K562 (cell line): ENCODE data around the gene BBLN. TPM values are rescaled to one million over a fixed set of nuclear protein-coding genes. Genes with fewer than 3 reads are reported as not detected.
A peak's percentile ranks its signal among the peaks of the same experiment; 100 is the strongest.

ENCODE experiments used
- ARID1B ChIP-seq: fragments of 450-650 bp; IDR thresholded peaks from 2 replicates; pipeline ENCODE4 v1.6.1; 2016; ENCODE audit warnings: antibody characterized with exemption, mild to moderate bottlenecking, inconsistent platforms
- BCOR ChIP-seq: fragments of 450-650 bp; IDR thresholded peaks from 2 replicates; pipeline ENCODE4 v1.6.1; 2016
- CCAR2 ChIP-seq: fragments of 200-400 bp; formaldehyde crosslinking; IDR thresholded peaks from 2 replicates; pipeline ENCODE4 v1.6.1; 2017; ENCODE audit warnings: mild to moderate bottlenecking, low read depth, low read length
- CTBP1 ChIP-seq: fragments of 450-650 bp; IDR thresholded peaks from 2 replicates; pipeline ENCODE4 v1.6.1; 2016; ENCODE audit warnings: borderline replicate concordance
- GATA2 ChIP-seq: sonication (generic); formaldehyde crosslinking; IDR thresholded peaks from 2 replicates; pipeline ENCODE4 v1.4.0; 2020; ENCODE audit warnings: mild to moderate bottlenecking, missing genetic modification reagents
- GTF2E2 ChIP-seq: fragments of 200-800 bp; sonication (Bioruptor generic); IDR thresholded peaks from 2 replicates; pipeline ENCODE4 v1.6.1; 2016; ENCODE audit warnings: missing genetic modification characterization, missing compliant biosample characterization
- HLTF ChIP-seq: fragments of 450-650 bp; IDR thresholded peaks from 2 replicates; pipeline ENCODE4 v1.6.1; 2016
- IRF2 ChIP-seq: sonication (generic); formaldehyde crosslinking; IDR thresholded peaks from 2 replicates; pipeline ENCODE4 v1.8.1; 2022; ENCODE audit warnings: mild to moderate bottlenecking, missing genetic modification reagents
- JUNB ChIP-seq: fragments of 450-650 bp; formaldehyde crosslinking; conservative IDR thresholded peaks from 2 replicates; pipeline ENCODE4 v1.4.0; 2020; ENCODE audit warnings: mild to moderate bottlenecking
- MBD2 ChIP-seq: sonication (generic); IDR thresholded peaks from 2 replicates; pipeline ENCODE4 v1.6.1; 2016; ENCODE audit warnings: low read depth, borderline replicate concordance
- MIER1 ChIP-seq: fragments of 450-650 bp; IDR thresholded peaks from 2 replicates; pipeline ENCODE4 v1.6.1; 2016; ENCODE audit warnings: antibody characterized with exemption, mild to moderate bottlenecking, low read depth
- POLR2G ChIP-seq: fragments of 200-400 bp; formaldehyde crosslinking; IDR thresholded peaks from 2 replicates; pipeline ENCODE4 v1.6.1; 2017; ENCODE audit warnings: low read depth, mild to moderate bottlenecking, antibody characterized with exemption, low read length, moderate library complexity
- PTTG1 ChIP-seq: fragments of 450-650 bp; IDR thresholded peaks from 2 replicates; pipeline ENCODE4 v1.6.1; 2016; ENCODE audit warnings: low read depth, mild to moderate bottlenecking, missing genetic modification characterization, missing compliant biosample characterization
- PURB ChIP-seq: sonication (generic); formaldehyde crosslinking; IDR thresholded peaks from 2 replicates; pipeline ENCODE4 v1.9.0; 2021; ENCODE audit warnings: low read depth, mild to moderate bottlenecking, missing genetic modification reagents
- RBBP5 ChIP-seq: fragments of 200-600 bp; sonication (generic); IDR thresholded peaks from 2 replicates; pipeline ENCODE4 v1.6.1; 2012; ENCODE audit warnings: borderline replicate concordance, mild to moderate bottlenecking, low read length, control low read depth, inconsistent platforms; ENCODE audit not compliant: insufficient read depth, poor library complexity, severe bottlenecking
- SREBF1 ChIP-seq: fragments of 150-350 bp; IDR thresholded peaks from 2 replicates; pipeline ENCODE4 v1.6.1; 2014; ENCODE audit warnings: antibody characterized with exemption, low read depth, low read length, borderline replicate concordance
- TCF3 ChIP-seq: sonication (generic); formaldehyde crosslinking; IDR thresholded peaks from 2 replicates; pipeline ENCODE4 v1.4.0; 2020; ENCODE audit warnings: mild to moderate bottlenecking, missing genetic modification reagents
- TRIM28 ChIP-seq: fragments of 450-650 bp; IDR thresholded peaks from 2 replicates; pipeline ENCODE4 v1.6.1; 2017
- ZBTB8A ChIP-seq: fragments of 450-650 bp; IDR thresholded peaks from 2 replicates; pipeline ENCODE4 v1.6.1; 2018; ENCODE audit warnings: mild to moderate bottlenecking, moderate library complexity; ENCODE audit not compliant: partially characterized antibody
- ZNF23 ChIP-seq: fragments of 250-450 bp; sonication (Bioruptor Pico); IDR thresholded peaks from 2 replicates; pipeline ENCODE4 v1.4.0; 2020; ENCODE audit warnings: mild to moderate bottlenecking
- ZNF408 ChIP-seq: fragments of 250-450 bp; sonication (Bioruptor Pico); IDR thresholded peaks from 2 replicates; pipeline ENCODE4 v1.4.0; 2020; ENCODE audit warnings: low read depth, mild to moderate bottlenecking, moderate library complexity
- ZNF75A ChIP-seq: fragments of 450-650 bp; formaldehyde crosslinking; IDR thresholded peaks from 2 replicates; pipeline ENCODE4 v1.4.0; 2020; ENCODE audit warnings: mild to moderate bottlenecking
- polyA plus RNA-seq, 8 experiments: library from polyadenylated mRNA; depleted of rRNA in 4 of 8; stranded (reverse) in 5 of 8; unstranded in 3 of 8; fragments of >200 nt; fragmentation: Nextera tagmentation in 2 of 8; fragmentation: Illumina TruSeq in 1 of 8; extraction: Ambion mirVana in 2 of 8; extraction: Trizol in 1 of 8; gene quantifications; 2 replicates each; pipeline versions ENCODE4 v1.2.1 to v1.2.3, GENCODE V29; 2011 to 2014; ENCODE audit warnings: inconsistent platforms in 1 of 8, missing spikeins in 1 of 8
- total RNA-seq, 7 experiments: library from RNA; depleted of rRNA in 6 of 7; stranded (reverse); fragments of >200 nt in 6 of 7; fragmentation: Illumina TruSeq in 2 of 7; extraction: Trizol in 2 of 7; gene quantifications; 2 replicates each; pipeline versions ENCODE4 v1.2.1 to v1.2.3, GENCODE V29; 2011 to 2021; ENCODE audit warnings: low replicate concordance in 1 of 7
- TF ChIP-seq, protein P1 (sequence below): fragments of 250-450 bp; sonication (Bioruptor Pico); IDR thresholded peaks from 2 replicates; pipeline ENCODE4 v1.5.0; 2021; ENCODE audit warnings: mild to moderate bottlenecking, borderline replicate concordance
- TF ChIP-seq, protein P2 (sequence below): conservative IDR thresholded peaks from 2 replicates; pipeline ENCODE4 v1.6.1; 2011; ENCODE audit warnings: low read depth, mild to moderate bottlenecking, low read length; ENCODE audit not compliant: control insufficient read depth
- TF ChIP-seq, protein P3 (sequence below): fragments of 450-650 bp; formaldehyde crosslinking; IDR thresholded peaks from 2 replicates; pipeline ENCODE4 v1.4.0; 2022; ENCODE audit warnings: mild to moderate bottlenecking, moderate library complexity

The BBLN gene
- total and polyA plus RNA-seq, 9 of the 15 experiments (the other 6 are each of a cell fraction or from before 2014, with no cell fraction given), result 4.2 to 331 (median 87.1) TPM

DNA sequence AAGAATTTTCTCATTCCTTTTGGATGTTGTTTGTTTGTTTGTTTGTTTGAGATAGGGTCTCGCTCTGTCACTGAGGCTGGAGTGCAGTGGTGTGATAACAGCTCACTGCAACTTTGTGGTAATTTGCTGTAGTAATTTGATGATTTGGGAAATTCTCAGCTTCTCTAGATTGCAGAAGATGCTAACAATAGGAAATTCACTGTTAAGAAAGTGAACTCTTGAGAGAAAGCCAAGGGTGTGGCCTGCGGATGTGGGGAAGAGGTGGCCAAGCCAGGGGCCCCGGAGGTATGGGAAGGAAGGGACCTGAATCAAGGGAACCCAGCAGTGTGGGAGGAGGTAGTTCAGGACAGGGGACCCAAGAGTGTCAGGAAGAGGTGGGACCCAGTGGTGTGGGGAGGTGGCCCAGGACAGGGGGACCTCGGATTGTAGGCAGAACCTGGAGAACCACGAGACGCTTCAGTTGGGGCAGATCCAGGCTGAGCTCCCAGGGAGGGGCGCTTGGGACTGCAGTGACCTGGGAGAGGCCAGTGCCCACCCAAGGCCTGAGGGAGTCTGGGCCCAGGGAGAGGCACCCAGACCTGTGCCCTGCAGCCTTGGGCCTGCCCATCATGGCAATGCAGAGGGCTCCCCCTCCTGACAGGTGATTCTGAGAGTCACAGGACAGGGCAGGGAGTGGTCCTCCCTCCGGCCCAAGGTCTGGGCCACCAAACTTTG is 16.4 kb upstream of the BBLN start (continued):
- TF ChIP-seq CCAR2 (no peak), BCOR (no peak), SREBF1 (no peak), GATA2 (CRISPR knock-in tag) (no peak), ARID1B (peak; percentile 80), POLR2G (no peak), MIER1 (no peak), TRIM28 (no peak), JUNB (CRISPR knock-in tag) (no peak), RBBP5 (no peak), IRF2 (CRISPR knock-in tag) (no peak), ZNF75A (CRISPR knock-in tag) (no peak), MBD2 (no peak), PTTG1 (tag) (no peak), ZBTB8A (no peak), CTBP1 (peak; percentile 53; the same call in 1 of the 2 replicates), ZNF408 (no peak), HLTF (no peak), PURB (no peak), TCF3 (CRISPR knock-in tag) (peak; percentile 57), GTF2E2 (tag) (no peak), ZNF23 (CRISPR knock-in tag) (no peak)
- TF ChIP-seq, protein P1, sequence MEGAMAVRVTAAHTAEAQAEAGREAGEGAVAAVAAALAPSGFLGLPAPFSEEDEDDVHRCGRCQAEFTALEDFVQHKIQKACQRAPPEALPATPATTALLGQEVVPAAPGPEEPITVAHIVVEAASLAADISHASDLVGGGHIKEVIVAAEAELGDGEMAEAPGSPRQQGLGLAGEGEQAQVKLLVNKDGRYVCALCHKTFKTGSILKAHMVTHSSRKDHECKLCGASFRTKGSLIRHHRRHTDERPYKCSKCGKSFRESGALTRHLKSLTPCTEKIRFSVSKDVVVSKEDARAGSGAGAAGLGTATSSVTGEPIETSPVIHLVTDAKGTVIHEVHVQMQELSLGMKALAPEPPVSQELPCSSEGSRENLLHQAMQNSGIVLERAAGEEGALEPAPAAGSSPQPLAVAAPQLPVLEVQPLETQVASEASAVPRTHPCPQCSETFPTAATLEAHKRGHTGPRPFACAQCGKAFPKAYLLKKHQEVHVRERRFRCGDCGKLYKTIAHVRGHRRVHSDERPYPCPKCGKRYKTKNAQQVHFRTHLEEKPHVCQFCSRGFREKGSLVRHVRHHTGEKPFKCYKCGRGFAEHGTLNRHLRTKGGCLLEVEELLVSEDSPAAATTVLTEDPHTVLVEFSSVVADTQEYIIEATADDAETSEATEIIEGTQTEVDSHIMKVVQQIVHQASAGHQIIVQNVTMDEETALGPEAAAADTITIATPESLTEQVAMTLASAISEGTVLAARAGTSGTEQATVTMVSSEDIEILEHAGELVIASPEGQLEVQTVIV (CRISPR knock-in tag), result no peak
- TF ChIP-seq, protein P2, sequence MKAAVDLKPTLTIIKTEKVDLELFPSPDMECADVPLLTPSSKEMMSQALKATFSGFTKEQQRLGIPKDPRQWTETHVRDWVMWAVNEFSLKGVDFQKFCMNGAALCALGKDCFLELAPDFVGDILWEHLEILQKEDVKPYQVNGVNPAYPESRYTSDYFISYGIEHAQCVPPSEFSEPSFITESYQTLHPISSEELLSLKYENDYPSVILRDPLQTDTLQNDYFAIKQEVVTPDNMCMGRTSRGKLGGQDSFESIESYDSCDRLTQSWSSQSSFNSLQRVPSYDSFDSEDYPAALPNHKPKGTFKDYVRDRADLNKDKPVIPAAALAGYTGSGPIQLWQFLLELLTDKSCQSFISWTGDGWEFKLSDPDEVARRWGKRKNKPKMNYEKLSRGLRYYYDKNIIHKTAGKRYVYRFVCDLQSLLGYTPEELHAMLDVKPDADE, result no peak
- TF ChIP-seq, protein P3, sequence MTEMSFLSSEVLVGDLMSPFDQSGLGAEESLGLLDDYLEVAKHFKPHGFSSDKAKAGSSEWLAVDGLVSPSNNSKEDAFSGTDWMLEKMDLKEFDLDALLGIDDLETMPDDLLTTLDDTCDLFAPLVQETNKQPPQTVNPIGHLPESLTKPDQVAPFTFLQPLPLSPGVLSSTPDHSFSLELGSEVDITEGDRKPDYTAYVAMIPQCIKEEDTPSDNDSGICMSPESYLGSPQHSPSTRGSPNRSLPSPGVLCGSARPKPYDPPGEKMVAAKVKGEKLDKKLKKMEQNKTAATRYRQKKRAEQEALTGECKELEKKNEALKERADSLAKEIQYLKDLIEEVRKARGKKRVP (CRISPR knock-in tag), result no peak
